HG02623 (cell line): ENCODE results near the gene CTNND2.

Source experiments
- ATAC-seq: cut with Tn5 transposase; IDR thresholded peaks from one replicate; pipeline ENCODE4 v1.9.1; 2021; ENCODE audit warnings: moderate library complexity; ENCODE audit not compliant: unreplicated experiment

CTNND2 gene

GRCh38 chr5:11277323-11277722 is 626.9 kb downstream of the CTNND2 start:
- ATAC-seq: no peak

DNA sequence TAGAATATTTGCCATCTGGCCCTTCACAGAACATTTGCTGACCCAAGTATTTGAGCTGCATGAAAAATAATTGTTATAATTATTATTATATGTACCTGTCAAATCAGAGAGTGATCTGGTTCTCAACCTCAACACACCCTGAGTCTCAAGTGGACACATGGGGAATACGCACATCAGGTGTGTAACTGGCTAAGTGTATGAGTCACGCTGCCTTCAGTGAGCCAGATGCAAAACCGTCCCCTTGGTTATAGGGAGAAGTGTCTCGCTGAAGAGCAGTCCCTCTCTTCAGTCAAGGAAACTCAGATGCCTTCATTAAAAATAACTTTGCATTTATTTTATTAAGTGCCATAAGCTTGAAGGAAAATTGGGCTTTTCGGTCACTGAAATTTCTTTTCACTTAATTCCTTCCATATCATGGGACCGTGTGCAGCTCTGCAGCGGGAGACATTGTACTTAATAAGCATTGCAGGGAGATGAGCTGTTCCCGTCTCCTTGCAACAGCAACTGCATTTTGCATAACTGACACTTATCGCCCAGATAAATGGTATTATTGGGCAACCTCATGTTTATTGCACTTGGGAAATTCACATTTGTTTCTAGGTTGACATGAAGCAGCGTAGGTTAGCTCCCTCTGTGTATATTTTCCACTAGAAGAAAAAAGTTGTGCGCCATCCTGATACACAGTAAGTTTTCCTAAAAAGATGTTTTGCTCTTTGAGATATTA is 630.9 kb downstream of the CTNND2 start:
- no peak for ATAC-seq

GRCh38 chr5:11269515-11269914 is 634.7 kb downstream of the CTNND2 start:
- no peak for ATAC-seq

GRCh38 chr5:11268891-11269290 is 635.4 kb downstream of the CTNND2 start:
- ATAC-seq: no peak

DNA sequence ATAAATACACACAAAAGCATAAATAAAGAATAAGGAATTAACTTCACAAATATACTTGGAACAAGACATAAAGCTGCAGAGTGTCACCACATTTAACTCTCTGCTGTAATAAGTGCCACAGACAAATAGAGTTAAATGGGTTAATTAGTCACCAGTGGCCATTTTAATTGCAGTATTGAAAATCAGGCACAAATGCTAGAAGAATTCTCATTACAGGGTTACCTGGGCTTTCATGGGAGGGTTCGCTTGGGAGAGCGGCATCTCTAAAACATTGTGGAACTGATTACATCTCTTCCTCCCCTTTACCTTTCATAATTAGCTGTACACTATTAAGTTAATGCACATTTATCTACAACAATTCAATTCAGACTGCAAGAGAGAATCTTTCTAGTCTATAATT is 637.9 kb downstream of the CTNND2 start:
- no peak for ATAC-seq

DNA sequence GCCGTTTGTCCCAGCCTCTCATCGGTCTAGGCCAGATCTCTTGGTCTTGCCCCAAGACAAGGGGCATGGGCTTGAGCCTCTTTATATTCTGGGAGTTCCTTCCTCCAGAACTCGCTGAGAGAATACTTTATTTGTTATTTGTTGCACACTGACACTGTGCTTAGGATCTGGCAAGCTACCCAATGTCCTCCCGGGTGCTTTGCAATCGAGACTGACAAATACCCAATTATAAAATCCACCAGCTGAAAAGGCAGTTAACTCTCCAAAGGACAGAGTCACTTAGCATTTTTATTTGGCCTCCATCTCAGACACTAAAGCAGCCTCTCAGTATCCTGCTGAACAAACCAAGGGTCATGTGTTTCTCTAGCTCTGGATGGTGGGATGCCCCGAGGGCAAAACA is 643.0 kb downstream of the CTNND2 start:
- no peak for ATAC-seq

DNA sequence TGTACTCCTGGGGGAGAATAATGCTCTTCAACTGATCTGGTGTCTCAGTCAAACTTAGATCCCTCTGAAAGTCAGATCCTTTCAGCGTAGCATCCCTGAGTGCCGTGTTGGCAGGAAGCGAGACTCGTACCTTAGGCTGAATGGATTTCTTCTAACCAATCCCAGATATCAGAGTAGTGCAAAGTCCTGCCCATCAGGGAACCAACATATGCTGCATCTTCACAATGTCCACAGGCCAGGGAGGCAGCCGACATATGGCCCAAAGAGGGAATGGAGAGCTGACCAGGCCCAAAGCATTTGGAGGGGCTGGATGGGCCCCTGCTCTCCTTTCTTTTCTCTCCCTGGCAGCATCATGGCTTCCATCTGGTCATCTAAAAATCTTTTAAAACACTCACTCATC is 646.2 kb downstream of the CTNND2 start:
- ATAC-seq: no peak

DNA sequence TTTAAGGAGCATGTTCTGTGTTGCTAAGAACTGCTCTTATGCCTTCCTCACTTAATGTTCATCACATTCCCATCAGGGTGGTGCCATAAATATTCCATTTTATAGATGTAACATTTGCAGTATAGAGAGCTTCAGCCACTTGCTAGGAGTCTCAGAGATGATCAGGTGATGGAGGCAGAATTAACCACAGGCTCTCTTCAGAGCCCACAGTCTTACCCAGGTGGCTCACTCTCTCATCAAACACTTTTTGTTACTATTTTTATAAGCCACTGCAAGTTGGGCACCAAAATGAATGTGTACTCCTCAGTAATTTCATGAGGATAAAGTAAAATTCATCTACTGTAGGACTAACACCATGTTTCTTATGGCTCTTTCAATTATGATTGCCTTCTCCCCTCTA is 651.7 kb downstream of the CTNND2 start:
- no peak for ATAC-seq

DNA sequence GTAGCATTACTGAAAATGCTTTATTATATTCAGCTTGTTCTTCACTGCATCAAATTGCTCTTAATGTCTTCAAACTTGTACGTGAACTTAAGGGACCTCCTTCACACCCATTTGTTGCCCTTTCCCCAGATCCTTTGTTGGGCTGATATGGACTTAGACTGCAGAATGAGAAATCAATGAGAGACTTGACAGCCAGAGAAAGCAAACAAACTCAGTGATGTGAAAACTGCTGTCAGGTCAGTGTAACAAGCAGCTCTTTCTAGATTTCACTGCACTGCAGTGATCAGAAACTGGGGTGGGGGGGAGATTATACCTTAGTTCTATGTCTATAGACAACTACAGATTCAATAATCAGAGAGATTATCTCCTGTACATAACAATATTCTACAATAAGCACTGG is 652.2 kb downstream of the CTNND2 start:
- no peak for ATAC-seq

- ATAC-seq: no peak
Observed at GRCh38 chr5:11251247-11251646, 653.0 kb downstream of the CTNND2 start.

DNA sequence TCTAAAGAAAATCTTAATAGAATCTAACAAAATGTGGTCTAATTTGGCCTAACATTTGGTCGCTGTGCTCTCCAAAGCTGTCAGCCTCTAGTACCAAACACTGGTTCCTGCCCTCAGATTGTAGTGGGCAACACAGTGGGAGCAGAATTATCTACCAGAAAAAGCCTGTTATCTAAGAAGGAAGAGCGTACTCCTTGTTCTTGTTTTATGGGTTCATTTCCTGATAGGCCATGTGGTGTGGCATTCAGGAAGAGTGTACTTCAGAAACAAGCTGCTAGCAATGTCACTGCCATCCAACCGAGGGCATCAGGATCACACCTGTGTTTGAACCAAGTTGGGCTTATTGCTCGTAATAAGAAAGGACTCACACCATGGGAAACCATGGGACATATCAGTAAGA is 655.3 kb downstream of the CTNND2 start:
- no peak for ATAC-seq

DNA sequence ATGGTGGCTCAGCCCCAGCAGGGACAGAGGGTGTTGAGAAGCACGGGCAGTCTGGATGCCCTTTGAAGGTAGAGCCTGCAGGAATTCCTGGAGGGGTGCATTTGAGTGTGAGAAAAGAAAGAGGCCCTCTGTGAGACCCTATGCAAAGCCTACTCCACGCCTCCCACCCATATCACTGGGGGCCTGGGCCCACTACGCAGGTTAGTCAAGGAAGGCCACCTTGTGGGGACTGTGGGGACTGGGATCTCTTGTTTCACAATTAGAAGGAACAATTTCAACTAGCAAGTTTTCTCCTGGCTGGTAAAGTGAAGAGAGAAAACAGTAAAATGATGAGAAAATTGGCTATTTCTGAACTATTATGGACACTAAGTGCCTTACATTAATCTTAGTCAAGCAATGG is 657.0 kb downstream of the CTNND2 start:
- ATAC-seq: no peak

- ATAC-seq: no peak
Observed at GRCh38 chr5:11240293-11241190, 663.7 kb downstream of the CTNND2 start.

DNA sequence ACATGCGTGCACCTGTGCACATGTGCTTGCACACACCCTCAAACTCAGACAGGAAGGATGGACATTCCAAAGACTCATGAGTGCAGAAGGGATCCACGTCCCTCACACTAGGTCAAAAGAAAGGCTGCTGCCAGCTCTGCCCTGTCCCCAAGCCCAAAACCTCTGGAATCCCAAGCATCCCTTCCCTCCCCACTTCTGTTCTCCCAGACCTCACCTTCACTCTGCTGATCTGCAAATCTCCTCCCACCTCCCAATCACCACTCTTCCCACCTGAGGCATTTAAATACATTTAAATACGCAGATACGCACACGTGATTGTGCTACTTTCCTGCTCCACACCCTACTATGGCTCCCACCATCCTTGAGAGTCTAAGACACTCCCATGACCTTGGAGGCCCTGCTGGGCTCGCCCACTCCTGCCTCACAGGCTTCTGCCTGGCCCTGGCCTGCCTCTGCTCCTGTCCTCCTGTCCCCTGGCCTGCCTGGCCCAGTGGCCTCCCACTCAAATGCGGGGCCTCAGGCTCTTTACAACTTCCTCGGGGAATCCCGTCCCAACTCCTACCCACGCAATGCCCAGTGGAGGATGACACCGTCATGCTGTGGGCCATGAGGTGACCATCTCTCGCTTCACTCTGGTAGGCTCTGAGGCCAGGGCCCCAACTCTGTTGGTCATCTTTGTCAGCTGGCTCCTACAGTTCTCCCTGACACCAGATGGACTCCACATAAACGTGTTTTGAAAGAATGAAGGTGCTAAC is 664.8 kb downstream of the CTNND2 start:
- ATAC-seq: no peak

- ATAC-seq: no peak
Observed at GRCh38 chr5:11234501-11234911, 669.7 kb downstream of the CTNND2 start.

- no peak for ATAC-seq
Observed at GRCh38 chr5:11230890-11231289, 673.4 kb downstream of the CTNND2 start.

DNA sequence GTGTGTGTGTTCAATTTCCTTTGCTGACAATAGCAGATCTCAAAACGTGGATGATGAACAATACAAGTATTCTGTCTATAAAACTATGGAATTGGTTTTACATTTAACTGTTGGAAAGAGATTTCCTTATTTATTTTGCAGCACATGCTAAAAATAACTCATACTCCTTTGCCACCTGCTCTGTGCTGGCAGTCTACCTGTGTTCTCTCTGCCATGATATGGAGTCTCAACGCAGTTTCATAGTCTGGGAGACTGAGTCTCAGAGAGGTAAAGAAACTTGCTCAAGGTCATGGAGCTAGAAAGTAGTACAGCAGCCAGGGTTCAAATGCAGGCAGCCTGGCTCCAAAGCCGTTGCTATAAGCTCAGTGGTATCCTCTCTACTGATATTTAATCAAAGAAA is 677.2 kb downstream of the CTNND2 start:
- no peak for ATAC-seq

GRCh38 chr5:11224436-11225187 is 679.6 kb downstream of the CTNND2 start:
- ATAC-seq: no peak

DNA sequence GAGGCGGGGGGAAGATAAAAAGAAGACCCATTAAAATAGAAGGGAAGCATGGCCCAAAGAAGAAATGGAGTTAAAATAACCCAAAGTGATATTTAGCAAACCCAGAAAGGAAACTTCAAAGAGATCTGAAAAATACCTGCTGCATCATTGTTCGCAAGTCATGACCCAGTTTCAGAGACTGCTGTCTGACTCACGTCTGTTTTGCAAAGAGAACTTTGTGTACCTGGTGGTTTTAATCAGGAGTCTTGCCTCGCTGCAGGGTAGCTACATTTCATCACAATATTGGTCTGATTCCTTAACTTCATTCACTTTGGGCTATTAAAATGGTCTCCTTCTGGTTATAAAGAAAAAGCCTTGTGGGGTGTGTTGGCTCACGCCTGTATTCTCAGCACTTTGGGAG is 682.1 kb downstream of the CTNND2 start:
- no peak for ATAC-seq

DNA sequence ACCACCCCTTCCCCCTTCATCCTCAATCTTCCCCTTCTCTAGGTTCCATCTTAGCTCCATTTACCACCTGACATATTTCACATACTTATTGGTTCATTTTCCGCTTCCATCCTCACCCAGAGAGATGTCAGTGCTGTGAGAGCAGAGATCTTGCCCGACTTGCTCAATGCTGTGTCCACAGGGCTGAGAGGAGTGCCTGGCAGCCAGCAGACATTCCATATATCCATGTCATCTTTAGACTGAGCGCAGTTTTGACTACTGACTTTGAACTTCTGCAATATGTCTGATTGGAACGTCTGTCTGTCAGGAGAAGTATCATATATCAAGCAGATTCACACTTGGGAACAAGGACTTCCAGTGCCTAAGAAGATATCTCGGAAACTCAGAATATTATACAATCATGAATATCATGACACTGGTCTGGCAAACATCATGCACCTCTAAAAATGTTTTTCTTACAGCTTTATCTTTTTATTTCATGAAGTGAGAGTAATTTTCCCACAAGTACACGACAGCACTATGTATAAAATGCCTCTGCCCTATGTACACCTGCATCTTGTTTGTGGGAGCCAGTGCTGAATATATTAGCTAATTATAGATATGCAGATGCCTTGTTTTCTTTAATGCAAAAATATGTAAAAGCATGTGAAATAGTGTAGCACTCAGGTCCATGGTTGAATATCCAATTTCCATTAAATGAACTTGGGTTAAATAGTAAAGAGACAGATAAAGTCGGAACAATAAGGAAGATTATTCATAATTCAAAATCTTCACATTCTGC is 689.2 kb downstream of the CTNND2 start:
- ATAC-seq: no peak
